Measurements from ENCODE around the gene CAPN15. TPM values are rescaled to one million over a fixed set of nuclear protein-coding genes. Genes with fewer than 3 reads are reported as not detected.

CAPN15 gene
- total and polyA plus RNA-seq, 2 of the 4 experiments (the other 2 are of a cell fraction) = 9.3 to 24.3 TPM

DNA sequence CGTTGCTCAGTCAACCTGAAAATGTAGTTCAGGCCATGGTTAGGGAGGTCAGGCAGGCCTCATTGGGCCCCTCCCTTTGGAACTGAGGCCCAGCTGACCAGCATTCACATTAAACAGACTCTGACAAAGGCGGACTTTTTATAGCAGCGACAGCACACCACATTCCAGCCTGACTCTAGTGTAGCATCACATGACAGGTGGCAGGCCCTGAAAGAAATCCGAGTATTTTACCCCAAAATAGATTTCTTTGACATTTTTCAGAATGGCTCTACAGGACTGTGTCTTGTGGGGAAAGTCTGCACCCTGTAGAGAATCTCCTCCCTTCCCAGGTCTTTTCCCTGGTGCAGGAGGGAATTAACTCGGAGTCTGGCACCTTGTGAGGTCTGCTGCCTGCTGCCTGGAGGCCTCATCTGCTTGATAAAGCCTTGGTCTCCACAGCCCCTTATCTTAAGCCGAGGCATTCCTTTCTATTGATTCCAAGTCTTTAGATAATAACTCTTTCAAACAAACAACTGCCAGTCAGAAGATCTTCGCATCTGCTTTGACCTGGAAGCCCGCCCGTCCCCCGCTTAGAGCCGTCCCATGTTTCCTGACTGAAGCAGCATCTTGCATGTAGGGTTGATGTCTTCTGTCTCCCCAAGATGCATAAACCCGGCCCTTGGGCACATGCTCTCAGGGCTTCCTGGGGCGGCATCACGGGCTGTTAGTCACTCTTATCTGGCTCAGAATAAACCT, 44.0 kb upstream of the CAPN15 start:
- Histone ChIP-seq H2BK5ac (ENCODE audit: low read depth, low read length, poor library complexity, severe bottlenecking) (no peak overlapping the region), H2AK9ac (replicated peaks; ENCODE audit: low read depth, low read length, poor library complexity) (peak overlapping the region; percentile 48), H3K4me2 (ENCODE audit: low read depth, low read length) (no peak overlapping the region), H3K4ac (ENCODE audit: low read depth, low read length) (no peak overlapping the region), H3K79me1 (ENCODE audit: low read depth in 1 of 2, low read length in 2 of 2) (peaks cover 0 to 23% of the 10 kb centered on the region in 2 experiments; a peak in 3 of 4 replicates), H3K56ac (ENCODE audit: extremely low read depth, insufficient read depth, low read length) (no peak overlapping the region), H3K36me3 (ENCODE audit: control insufficient read depth, insufficient read depth, low read length) (peaks cover 11% of the 10 kb centered on the region), H2BK15ac (ENCODE audit: low read depth, low read length) (no peak overlapping the region), H4K5ac (ENCODE audit: low read depth, low read length) (no peak overlapping the region), H3K9me1 (ENCODE audit: insufficient read depth, low read length) (peaks cover 9% of the 10 kb centered on the region; the same call in 1 of the 2 replicates), H3K9ac (ENCODE audit: low read depth, low read length) (no peak overlapping the region), H3K4me3 (ENCODE audit: insufficient read depth, low read depth, low read length) (no peak overlapping the region), H2BK120ac (ENCODE audit: low read depth, low read length) (no peak overlapping the region), H3K27me3 (ENCODE audit: control insufficient read depth, insufficient read depth, low read length) (no peaks in the 10 kb centered on the region), H4K20me1 (ENCODE audit: insufficient read depth, low read length) (peaks cover 9% of the 10 kb centered on the region), H4K8ac (ENCODE audit: low read depth in 2 of 2, low read length in 2 of 2) (no peak overlapping the region), H2AK5ac (ENCODE audit: low read depth, low read length) (no peak overlapping the region), H4K91ac (ENCODE audit: insufficient read depth, low read depth, low read length) (no peak overlapping the region), H3K18ac (ENCODE audit: low read depth, low read length) (no peak overlapping the region), H3K27ac (ENCODE audit: insufficient read depth, low read length) (no peak overlapping the region), H3K23ac (ENCODE audit: low read depth, low read length) (no peak overlapping the region), H2BK20ac (ENCODE audit: low read depth, low read length) (no peak overlapping the region), H3K14ac (replicated peaks; ENCODE audit: low read depth, low read length) (no peak overlapping the region), H2AFZ (replicated peaks; ENCODE audit: low read length, poor library complexity) (no peak overlapping the region), H3K4me1 (ENCODE audit: control insufficient read depth, insufficient read depth, low read length) (peaks cover 4% of the 10 kb centered on the region; the same call in 1 of the 2 replicates), H3K9me3 (ENCODE audit: control insufficient read depth, insufficient read depth, low read length) (no peaks in the 10 kb centered on the region)
- TF ChIP-seq, protein P1, sequence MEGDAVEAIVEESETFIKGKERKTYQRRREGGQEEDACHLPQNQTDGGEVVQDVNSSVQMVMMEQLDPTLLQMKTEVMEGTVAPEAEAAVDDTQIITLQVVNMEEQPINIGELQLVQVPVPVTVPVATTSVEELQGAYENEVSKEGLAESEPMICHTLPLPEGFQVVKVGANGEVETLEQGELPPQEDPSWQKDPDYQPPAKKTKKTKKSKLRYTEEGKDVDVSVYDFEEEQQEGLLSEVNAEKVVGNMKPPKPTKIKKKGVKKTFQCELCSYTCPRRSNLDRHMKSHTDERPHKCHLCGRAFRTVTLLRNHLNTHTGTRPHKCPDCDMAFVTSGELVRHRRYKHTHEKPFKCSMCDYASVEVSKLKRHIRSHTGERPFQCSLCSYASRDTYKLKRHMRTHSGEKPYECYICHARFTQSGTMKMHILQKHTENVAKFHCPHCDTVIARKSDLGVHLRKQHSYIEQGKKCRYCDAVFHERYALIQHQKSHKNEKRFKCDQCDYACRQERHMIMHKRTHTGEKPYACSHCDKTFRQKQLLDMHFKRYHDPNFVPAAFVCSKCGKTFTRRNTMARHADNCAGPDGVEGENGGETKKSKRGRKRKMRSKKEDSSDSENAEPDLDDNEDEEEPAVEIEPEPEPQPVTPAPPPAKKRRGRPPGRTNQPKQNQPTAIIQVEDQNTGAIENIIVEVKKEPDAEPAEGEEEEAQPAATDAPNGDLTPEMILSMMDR (conservative IDR thresholded peaks at IDR 0.05; ENCODE audit: low read depth, low read length) = no peak
- no peak for TF ChIP-seq SMC3 (IDR thresholded peaks at IDR 0.05; ENCODE audit: low read depth, low read length)
- TF ChIP-seq RCOR1 (IDR thresholded peaks at IDR 0.05; ENCODE audit: insufficient replicate concordance, low read length) = no peak
- TF ChIP-seq, protein P2, sequence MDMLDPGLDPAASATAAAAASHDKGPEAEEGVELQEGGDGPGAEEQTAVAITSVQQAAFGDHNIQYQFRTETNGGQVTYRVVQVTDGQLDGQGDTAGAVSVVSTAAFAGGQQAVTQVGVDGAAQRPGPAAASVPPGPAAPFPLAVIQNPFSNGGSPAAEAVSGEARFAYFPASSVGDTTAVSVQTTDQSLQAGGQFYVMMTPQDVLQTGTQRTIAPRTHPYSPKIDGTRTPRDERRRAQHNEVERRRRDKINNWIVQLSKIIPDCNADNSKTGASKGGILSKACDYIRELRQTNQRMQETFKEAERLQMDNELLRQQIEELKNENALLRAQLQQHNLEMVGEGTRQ (IDR thresholded peaks at IDR 0.05; ENCODE audit: low read depth, low read length) = no peak
- no peak for TF ChIP-seq RAD21 (IDR thresholded peaks at IDR 0.05; ENCODE audit: low read length)
- TF ChIP-seq FOS (IDR thresholded peaks at IDR 0.05; ENCODE audit: low read depth, low read length) = no peak
- TF ChIP-seq MAFK (IDR thresholded peaks at IDR 0.05; ENCODE audit: low read depth, low read length) = no peak
- no peak for TF ChIP-seq POLR2A (IDR thresholded peaks at IDR 0.05; ENCODE audit: low read depth, low read length)
- TF ChIP-seq NFE2L2 (IDR thresholded peaks at IDR 0.05; ENCODE audit: low read depth, low read length) = no peak
- TF ChIP-seq CEBPB (IDR thresholded peaks at IDR 0.05; ENCODE audit: low read depth, low read length) = no peak
- no peak for TF ChIP-seq ELK1 (IDR thresholded peaks at IDR 0.05; ENCODE audit: borderline replicate concordance, low read depth, low read length)
- TF ChIP-seq MXI1 (IDR thresholded peaks at IDR 0.05; ENCODE audit: borderline replicate concordance, low read depth, low read length) = no peak
- WGBS, 2 experiments (ENCODE audit: extremely low coverage in 2 of 2, insufficient read length in 1 of 2) = 66% methylated on average over 7 of the region's 14 CpGs; no CpG with 5 or more reads in 1 of the 2 experiments
- intact Hi-C loops (cut with micrococcal nuclease) = loop anchor here (10.0 kb wide), 1 partner anchor 89 kb away; the partner anchor contains the start of gene NME4
- ATAC-seq (ENCODE audit: low read depth) = peak; percentile 62
- CTCF ChIA-PET = no interaction called here
- POLR2A ChIA-PET (ENCODE audit: unreplicated experiment) = no interaction called here
- DNase-seq = peak; percentile 17
- no TSS peak for BruUV-seq (replicated peaks)
- in situ Hi-C loops (cut with MboI; ENCODE audit: low sequenced_read_pairs) = no loop called here
- dilution Hi-C loops (cut with HindIII; ENCODE audit: low sequenced_read_pairs, unreplicated experiment) = no loop called here

Measured in IMR-90 (cell line).